ENCODE results near the gene DYNC1LI2.

Gene DYNC1LI2

GRCh38 chr16:66678337-66678736, 73.1 kb downstream of the DYNC1LI2 start:
- Histone ChIP-seq H3K27me3 (ENCODE audit: low read depth, low read length) (no peaks in the 10 kb centered on the region), H3K9me3 (ENCODE audit: control insufficient read depth in 1 of 2, low read length in 2 of 2) (no peaks in the 10 kb centered on the region), H3K4me3 (ENCODE audit: low read depth in 1 of 2, low read length in 2 of 2) (no peak overlapping the region), H3K27ac (ENCODE audit: low read length) (no peak overlapping the region), H3K4me1 (ENCODE audit: control insufficient read depth in 1 of 2, insufficient read depth in 2 of 2, low read length in 2 of 2) (no peaks in the 10 kb centered on the region), H3K36me3 (ENCODE audit: control insufficient read depth in 1 of 2, insufficient read depth in 2 of 2, low read length in 2 of 2) (no peaks in the 10 kb centered on the region)

- no peaks in the 10 kb centered on the region for H3K27me3 ChIP-seq (ENCODE audit: low read depth, low read length)
- no peak overlapping the region for H3K27ac ChIP-seq (ENCODE audit: low read length)
These were observed 73.6 kb downstream of the DYNC1LI2 start for GRCh38 chr16:66677836-66678235.

GRCh38 chr16:66677179-66677578, 74.2 kb downstream of the DYNC1LI2 start:
- Histone ChIP-seq H3K27me3 (ENCODE audit: low read depth, low read length) (no peaks in the 10 kb centered on the region), H3K36me3 (ENCODE audit: control insufficient read depth in 1 of 2, insufficient read depth in 2 of 2, low read length in 2 of 2) (no peaks in the 10 kb centered on the region), H3K4me3 (ENCODE audit: low read depth in 1 of 2, low read length in 2 of 2) (no peak overlapping the region), H3K9me3 (ENCODE audit: control insufficient read depth in 1 of 2, low read length in 2 of 2) (no peaks in the 10 kb centered on the region), H3K27ac (ENCODE audit: low read length) (no peak overlapping the region), H3K4me1 (ENCODE audit: control insufficient read depth in 1 of 2, insufficient read depth in 2 of 2, low read length in 2 of 2) (no peaks in the 10 kb centered on the region)

More at GRCh38 chr16:66677836-66678235, 73.6 kb downstream of the DYNC1LI2 start:
- Histone ChIP-seq H3K4me3 (ENCODE audit: low read depth in 1 of 2, low read length in 2 of 2) (no peak overlapping the region), H3K4me1 (ENCODE audit: control insufficient read depth in 1 of 2, insufficient read depth in 2 of 2, low read length in 2 of 2) (no peaks in the 10 kb centered on the region), H3K9me3 (ENCODE audit: control insufficient read depth in 1 of 2, low read length in 2 of 2) (no peaks in the 10 kb centered on the region), H3K36me3 (ENCODE audit: control insufficient read depth in 1 of 2, insufficient read depth in 2 of 2, low read length in 2 of 2) (no peaks in the 10 kb centered on the region)

DNA sequence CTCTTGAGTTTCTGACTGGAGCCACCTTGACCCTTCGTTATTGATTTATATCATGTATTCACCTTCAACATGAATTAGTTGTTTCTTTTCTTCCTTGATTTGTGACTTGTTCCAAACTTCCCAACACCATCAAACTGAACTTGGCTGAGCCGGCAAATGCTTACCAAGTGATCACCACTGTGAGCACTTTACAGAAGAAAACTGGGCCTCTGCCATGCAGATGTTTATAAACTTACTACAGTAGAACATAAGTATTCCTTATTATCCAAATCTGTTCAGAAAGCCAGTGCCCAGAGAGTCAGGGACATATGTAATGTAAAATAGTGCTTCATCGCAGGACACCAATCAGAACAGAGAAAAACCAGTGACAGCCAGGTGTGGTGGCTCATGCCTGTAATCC, 74.8 kb downstream of the DYNC1LI2 start:
- no peaks in the 10 kb centered on the region for H3K36me3 ChIP-seq (ENCODE audit: control insufficient read depth in 1 of 2, insufficient read depth in 2 of 2, low read length in 2 of 2)
- no peaks in the 10 kb centered on the region for H3K9me3 ChIP-seq (ENCODE audit: control insufficient read depth in 1 of 2, low read length in 2 of 2)
- no peaks in the 10 kb centered on the region for H3K4me1 ChIP-seq (ENCODE audit: control insufficient read depth in 1 of 2, insufficient read depth in 2 of 2, low read length in 2 of 2)
- H3K27ac ChIP-seq (ENCODE audit: low read length): no peak overlapping the region
- no peaks in the 10 kb centered on the region for H3K27me3 ChIP-seq (ENCODE audit: low read depth, low read length)
- no peak overlapping the region for H3K4me3 ChIP-seq (ENCODE audit: low read depth in 1 of 2, low read length in 2 of 2)

DNA sequence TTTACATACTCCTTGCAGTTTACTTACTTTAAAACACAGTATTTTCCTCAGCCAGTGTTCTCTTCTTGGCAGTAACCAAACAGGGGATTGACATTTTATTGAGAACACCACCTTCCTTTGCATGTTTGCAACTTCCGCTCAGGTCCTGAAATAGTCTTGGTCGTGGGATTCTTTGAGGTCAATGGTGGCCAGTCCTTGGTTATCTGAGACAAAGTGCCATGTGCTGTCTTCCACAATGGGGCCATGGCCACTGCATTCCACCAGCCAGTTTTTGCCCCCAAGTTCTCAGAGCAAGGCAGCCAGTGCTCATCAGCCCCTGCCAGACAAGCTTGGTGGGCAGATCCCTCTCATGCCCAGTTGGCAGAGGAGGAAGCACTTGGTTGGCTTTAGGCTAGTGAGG, 77.7 kb downstream of the DYNC1LI2 start:
- Histone ChIP-seq H3K27ac (ENCODE audit: low read length) (no peak overlapping the region), H3K36me3 (ENCODE audit: control insufficient read depth in 1 of 2, insufficient read depth in 2 of 2, low read length in 2 of 2) (no peaks in the 10 kb centered on the region), H3K9me3 (ENCODE audit: control insufficient read depth in 1 of 2, low read length in 2 of 2) (no peaks in the 10 kb centered on the region), H3K4me1 (ENCODE audit: control insufficient read depth in 1 of 2, insufficient read depth in 2 of 2, low read length in 2 of 2) (no peaks in the 10 kb centered on the region), H3K4me3 (ENCODE audit: low read depth in 1 of 2, low read length in 2 of 2) (no peak overlapping the region), H3K27me3 (ENCODE audit: low read depth, low read length) (no peaks in the 10 kb centered on the region)

Measured in muscle layer of duodenum (tissue), 2 donors.